Measurements from ENCODE around the gene TSLP. TPM values are rescaled to one million over a fixed set of nuclear protein-coding genes. Genes with fewer than 3 reads are reported as not detected.

Gene TSLP
- total RNA-seq, 1 donor = 20.8 TPM

DNA sequence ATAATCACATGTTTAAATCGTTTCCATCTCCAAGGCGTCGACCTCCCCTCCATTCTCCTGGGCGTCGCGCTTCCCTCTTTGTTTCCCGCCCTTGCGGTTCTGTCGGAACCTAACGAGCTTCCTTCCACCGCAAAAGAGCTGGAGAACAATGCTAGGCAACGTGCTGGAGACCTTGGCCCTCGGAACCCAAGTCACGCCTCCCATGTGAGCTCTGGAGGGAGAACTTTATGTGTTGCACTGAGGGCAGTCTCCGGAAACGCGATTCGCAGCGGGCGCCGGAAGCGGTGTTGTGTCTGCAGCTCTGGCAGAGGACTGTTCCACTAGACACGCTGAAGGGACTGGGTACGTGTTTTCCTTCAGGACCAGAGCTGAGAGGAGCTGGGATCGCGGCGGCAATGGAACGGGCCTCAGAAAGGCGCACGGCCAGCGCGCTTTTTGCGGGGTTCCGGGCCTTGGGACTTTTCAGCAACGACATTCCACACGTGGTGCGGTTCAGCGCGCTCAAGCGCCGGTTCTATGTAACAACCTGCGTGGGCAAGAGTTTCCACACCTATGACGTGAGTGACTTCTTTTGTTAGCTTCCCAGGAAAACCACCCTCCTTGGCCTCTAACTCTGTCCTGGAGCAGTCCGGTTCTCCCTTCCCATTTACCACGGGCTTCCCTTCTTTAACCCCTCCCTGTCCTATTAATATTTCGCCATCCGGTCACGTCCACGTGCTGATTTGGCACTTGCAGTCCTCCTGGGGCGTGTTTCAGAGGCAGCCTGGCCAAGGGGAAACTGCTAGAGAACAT lies 20.7 kb downstream of the TSLP start, which contains the start of gene WDR36:
Gene WDR36, plus strand, starts transcription at position 287 of the 792 bp plus-strand sequence. Its CDS starts 109 bp downstream, at position 396.
- DNase-seq (ENCODE audit: low read depth) = peak; percentile 95
- peak within 1 kb of the TSS; percentile 98 for H3K4me3 ChIP-seq (ENCODE audit: low read depth, low read length)
- TF ChIP-seq, protein P1, sequence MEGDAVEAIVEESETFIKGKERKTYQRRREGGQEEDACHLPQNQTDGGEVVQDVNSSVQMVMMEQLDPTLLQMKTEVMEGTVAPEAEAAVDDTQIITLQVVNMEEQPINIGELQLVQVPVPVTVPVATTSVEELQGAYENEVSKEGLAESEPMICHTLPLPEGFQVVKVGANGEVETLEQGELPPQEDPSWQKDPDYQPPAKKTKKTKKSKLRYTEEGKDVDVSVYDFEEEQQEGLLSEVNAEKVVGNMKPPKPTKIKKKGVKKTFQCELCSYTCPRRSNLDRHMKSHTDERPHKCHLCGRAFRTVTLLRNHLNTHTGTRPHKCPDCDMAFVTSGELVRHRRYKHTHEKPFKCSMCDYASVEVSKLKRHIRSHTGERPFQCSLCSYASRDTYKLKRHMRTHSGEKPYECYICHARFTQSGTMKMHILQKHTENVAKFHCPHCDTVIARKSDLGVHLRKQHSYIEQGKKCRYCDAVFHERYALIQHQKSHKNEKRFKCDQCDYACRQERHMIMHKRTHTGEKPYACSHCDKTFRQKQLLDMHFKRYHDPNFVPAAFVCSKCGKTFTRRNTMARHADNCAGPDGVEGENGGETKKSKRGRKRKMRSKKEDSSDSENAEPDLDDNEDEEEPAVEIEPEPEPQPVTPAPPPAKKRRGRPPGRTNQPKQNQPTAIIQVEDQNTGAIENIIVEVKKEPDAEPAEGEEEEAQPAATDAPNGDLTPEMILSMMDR (IDR thresholded peaks at IDR 0.05; ENCODE audit: insufficient read depth, low read length) = peak; percentile 3

DNA sequence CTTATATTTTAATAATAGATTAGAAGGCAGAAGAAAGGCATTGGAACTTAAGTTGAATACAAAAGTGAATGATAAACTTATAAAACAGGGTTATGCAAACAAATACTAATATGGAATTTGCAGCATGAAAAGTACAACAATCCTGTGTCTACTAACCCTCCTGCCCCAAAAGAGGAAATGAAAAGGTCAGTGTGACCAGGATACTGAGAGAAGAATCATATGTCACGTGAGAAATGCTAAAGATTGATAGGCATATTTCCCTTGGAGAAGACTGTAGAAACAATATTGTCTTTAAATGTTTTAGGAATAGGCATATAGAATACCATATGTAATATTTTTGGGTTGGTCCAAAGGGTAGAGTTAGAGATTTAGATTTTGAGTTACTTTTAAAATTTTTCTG lies 24.5 kb downstream of the TSLP start:
- no peak overlapping the region for H3K4me3 ChIP-seq (ENCODE audit: low read depth, low read length)
- DNase-seq (ENCODE audit: low read depth) = no peak
- TF ChIP-seq, protein P1 (IDR thresholded peaks at IDR 0.05; ENCODE audit: insufficient read depth, low read length) = no peak

DNA sequence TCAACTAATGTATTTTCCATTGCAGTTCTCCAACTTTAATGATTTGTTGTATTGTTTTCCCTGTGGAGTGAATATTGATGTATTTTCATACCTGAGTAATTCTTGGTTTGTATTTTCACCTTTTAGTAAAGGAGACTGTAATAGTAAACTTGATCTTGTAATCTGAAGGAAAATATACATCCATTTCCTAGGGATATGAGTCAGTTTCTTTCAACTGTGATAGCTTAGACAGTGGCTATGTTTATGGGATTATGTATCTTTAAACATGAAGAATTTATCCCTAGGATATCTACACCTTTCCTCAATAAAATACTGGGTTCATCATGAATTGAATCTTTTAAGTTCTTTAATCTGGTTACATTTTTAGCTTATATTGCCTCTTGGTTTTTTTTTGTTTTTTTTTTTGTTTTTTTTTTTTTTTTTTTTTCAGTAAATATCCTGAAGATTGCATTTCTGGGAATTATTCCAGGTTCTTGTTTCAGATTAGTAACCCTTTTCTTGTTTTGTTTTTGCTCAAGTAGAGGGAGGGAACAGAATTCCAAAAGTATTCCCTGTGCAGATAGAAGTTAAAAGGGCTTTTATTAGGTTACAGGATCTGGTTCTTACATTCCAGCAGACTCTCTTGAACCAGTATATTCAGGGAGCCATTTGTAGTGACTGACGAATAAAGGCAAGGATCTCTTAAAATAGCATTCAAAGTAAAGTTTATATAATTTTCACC lies 27.7 kb downstream of the TSLP start:
- TF ChIP-seq, protein P1 (IDR thresholded peaks at IDR 0.05; ENCODE audit: insufficient read depth, low read length) = no peak
- peak; percentile 68 for DNase-seq (ENCODE audit: low read depth)
- no peak overlapping the region for H3K4me3 ChIP-seq (ENCODE audit: low read depth, low read length)

DNA sequence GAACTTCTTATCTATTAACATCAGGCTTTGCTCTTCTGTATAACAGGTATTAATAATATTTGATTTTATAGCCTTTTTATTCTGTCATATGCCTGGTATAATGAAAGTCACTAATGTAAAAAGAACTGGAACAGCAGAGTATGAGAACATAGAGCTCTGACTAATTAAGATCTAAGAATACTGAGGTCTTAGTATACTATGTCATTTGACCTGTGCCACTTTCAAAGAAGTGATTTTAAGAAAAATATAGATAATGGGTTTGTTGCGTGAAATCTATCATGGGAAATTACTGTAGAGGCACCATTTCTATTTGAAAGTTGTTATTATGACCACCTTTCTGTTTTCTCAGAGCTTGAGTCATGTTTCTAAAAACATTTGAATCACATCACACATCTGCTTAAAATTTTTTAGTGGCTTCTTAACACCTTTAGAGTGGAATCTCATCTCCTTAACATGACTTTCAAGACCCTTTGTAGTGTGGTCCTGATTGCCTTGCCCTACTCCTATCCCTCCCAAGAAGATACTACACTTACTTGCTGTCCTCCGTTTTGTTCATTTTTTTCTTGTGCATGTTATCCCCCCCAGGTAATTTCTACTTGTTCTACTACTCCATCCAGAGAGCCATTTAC lies 34.9 kb downstream of the TSLP start:
- no peak for DNase-seq (ENCODE audit: low read depth)
- TF ChIP-seq, protein P1 (IDR thresholded peaks at IDR 0.05; ENCODE audit: insufficient read depth, low read length) = no peak
- no peak overlapping the region for H3K4me3 ChIP-seq (ENCODE audit: low read depth, low read length)

DNA sequence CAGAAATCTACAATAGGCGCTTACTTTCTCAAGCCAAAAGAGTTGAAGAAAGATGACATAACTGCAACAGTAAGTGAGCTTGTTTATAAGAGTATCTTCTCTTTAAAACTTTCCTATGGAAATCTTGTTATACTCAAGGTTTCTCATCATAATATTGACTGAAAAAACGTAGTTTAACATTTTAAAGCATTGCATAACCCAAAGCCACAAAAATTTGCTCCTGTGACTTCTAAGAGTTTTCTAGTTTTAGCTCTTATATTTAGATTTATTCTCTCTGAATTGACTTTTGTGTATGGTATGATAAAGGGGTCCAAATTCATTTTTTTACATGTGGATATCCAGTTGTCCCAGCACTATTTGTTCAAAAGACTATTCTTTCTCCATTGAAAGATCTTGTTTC lies 35.9 kb downstream of the TSLP start:
- no peak for DNase-seq (ENCODE audit: low read depth)
- TF ChIP-seq, protein P1 (IDR thresholded peaks at IDR 0.05; ENCODE audit: insufficient read depth, low read length) = no peak

DNA sequence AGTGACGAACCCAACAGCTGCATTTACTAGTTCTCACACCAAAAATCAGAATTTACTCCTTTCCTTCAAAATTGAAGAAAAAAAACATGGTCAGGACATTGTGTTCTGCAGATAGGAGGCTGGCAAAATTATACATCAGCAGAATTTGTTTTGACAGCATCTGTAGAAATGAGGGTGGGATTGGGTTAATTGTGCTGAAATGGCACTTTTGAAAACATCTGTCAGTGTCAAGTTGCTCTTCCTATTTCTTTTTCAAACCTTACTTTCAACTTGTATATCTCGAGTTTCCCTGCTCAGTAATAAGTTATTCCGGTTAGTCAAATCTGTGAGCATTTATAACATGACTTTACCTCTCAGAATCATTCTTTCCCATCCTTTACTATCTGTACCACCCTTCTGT lies 40.4 kb downstream of the TSLP start:
- no peak overlapping the region for H3K4me3 ChIP-seq (ENCODE audit: low read depth, low read length)
- DNase-seq (ENCODE audit: low read depth) = no peak
- TF ChIP-seq, protein P1 (IDR thresholded peaks at IDR 0.05; ENCODE audit: insufficient read depth, low read length) = no peak

More for the DNA sequence above, 35.9 kb downstream of the TSLP start:
- H3K4me3 ChIP-seq (ENCODE audit: low read depth, low read length) = no peak overlapping the region
